AG09319 (cell line): Measurements from ENCODE around the gene ZNF431.

ENCODE experiments used
- DNase-seq: peaks from one replicate; pipeline ENCODE4 v3.0.0-alpha.2; 2010; ENCODE audit warnings: low read depth; ENCODE audit errors: extremely low read depth
- TF ChIP-seq, protein P1 (sequence below): IDR thresholded peaks from 2 replicates; pipeline ENCODE4 v1.5.1; 2011; ENCODE audit warnings: low read depth, mild to moderate bottlenecking, inconsistent platforms, low read length, moderate library complexity

Gene ZNF431

DNA sequence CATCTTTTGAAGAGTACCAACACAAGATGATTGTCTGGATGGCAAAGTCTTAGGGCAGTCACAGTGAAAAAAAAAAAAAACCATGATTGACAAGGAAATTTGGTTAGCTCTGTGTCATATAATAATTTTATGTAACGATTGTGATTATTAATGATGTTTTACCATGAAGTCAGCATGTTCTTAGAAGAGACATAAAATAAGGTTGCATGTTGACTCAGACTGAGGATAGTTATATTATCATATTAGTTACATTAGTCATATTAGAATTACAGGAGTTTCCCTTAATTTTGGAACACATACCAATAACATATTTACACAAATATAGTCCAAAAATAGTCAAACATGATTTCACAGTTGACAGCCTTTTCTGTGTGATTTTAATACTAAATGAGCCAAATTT, 5.7 kb downstream of the ZNF431 start:
- TF ChIP-seq, protein P1, sequence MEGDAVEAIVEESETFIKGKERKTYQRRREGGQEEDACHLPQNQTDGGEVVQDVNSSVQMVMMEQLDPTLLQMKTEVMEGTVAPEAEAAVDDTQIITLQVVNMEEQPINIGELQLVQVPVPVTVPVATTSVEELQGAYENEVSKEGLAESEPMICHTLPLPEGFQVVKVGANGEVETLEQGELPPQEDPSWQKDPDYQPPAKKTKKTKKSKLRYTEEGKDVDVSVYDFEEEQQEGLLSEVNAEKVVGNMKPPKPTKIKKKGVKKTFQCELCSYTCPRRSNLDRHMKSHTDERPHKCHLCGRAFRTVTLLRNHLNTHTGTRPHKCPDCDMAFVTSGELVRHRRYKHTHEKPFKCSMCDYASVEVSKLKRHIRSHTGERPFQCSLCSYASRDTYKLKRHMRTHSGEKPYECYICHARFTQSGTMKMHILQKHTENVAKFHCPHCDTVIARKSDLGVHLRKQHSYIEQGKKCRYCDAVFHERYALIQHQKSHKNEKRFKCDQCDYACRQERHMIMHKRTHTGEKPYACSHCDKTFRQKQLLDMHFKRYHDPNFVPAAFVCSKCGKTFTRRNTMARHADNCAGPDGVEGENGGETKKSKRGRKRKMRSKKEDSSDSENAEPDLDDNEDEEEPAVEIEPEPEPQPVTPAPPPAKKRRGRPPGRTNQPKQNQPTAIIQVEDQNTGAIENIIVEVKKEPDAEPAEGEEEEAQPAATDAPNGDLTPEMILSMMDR: no peak
- DNase-seq: no peak

DNA sequence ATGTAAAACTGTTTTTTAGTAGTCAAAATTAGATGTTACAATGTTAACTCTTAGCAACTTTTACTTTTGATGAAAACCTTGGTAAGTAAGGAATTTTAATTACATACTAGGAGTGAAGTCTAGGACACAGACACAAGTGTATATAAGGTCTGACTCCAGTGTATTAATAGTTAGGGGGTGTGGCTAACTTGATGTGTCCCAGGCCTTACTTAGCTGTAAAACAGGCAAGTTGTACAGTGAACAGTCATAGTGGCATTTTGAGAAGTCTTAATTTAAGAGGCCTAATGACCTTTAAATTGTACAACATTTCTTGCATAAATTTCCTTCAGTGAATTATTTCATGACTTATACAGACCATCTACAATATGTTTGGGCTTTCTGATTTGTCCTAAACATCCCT, 6.8 kb downstream of the ZNF431 start:
- TF ChIP-seq, protein P1: no peak
- no peak for DNase-seq

DNA sequence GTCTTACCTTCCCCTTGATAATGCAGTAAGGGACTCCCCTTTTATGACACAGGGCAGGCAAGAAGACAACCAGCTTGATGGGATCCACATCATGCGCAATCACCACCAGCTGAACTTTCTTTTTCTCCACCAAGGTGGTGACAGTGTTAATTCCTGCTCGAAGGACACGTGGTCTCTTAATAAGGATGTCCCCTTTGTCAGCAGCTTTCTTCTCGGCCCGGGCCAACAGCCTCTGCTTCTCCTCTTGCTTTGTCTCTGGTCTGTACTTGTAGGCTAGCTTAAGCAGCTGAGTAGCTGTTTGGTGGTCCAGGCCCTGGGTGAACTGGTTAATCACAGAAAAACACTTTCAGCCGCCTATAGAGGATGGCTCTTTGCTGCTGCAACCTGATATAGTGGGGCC, 8.0 kb downstream of the ZNF431 start:
- TF ChIP-seq, protein P1: no peak
- no peak for DNase-seq

DNA sequence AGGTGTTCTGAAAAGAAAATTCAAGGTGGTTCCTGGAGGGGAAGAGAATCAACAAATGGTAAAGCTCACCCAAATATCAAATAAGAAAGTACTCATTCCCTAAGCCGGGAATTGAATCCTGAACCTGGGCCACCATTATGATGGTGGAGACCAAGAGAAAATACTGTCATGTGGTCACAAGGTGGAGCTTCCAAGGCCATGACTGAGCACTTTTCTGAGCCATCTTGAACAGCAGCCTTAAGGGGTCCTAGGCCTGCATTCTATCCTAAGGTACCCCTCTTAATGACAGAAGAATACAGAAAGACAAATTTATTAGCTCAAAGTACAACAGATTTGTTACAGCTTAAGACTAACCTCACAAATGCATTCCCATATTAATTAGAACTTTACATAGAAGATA, 9.6 kb downstream of the ZNF431 start:
- TF ChIP-seq, protein P1: no peak
- no peak for DNase-seq

DNA sequence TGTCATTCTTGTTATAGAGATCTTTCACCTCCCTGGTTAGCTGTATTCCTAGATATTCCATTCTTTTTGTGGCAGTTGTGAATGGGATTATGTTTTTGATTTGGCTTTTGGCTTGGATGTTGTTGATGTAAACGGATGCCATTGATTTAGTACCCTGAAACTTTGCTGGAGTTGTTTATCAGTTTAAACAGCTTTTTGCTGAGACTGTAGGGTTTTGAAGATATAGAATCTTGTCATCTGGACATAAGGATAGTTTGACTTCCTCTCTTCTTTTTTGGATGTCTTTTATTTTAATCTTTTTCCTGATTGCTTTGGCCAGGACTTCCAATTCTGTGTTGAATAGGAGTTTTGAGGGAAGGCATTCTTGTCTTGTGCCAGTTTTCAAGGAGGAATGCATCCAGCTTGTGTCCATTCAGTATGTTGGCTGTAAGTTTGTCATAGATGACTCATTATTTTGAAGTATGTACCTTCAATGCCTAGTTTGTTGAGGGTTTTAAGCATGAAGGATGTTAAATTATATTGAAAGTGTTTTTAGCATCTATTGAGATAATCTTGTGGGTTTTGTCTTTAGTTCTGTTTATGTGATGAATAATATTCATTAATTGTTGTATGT, 16.8 kb downstream of the ZNF431 start:
- TF ChIP-seq, protein P1: no peak
- DNase-seq: no peak

DNA sequence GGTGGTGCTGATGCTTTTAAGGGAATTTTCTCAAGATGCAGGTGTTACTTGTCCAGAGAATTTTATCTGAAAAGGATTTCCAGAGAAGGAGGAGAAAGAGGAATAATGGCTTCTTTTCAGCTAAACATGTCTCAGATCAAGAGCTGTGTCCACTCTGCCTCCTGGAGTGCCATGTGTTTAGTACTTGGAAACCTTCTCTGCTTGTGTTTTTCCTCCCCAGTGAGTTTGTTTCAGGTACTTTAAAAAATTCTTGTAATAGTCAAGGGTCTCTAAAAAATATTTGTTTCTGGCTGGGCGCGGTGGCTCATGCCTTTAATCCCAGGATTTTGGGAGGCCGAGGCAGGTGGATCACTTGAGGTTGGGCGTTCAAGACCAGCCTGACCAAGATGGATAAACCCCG, 22.7 kb downstream of the ZNF431 start:
- DNase-seq: no peak
- TF ChIP-seq, protein P1: no peak

DNA sequence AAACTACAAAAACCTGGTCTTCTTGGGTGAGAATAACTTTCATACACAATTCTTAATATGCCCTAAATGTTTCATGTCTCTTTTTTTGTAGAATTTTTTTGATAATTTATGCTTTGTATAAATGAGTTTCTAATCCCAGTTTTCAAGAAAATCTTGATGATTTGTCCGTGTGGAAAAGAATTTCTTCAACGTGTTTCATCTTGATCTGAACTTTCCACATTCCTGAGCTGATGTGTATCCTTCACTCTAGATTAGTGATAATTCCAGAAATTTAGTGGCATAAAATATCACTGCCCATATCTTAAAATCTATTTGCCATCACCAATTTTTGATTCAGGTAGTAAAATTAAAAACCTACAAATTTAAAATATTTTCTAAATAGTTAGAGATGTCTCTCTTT, 24.6 kb downstream of the ZNF431 start:
- DNase-seq: no peak
- TF ChIP-seq, protein P1: no peak
